HG03064 (cell line): ENCODE results near the gene FAM149A.

Source experiments
- ATAC-seq: cut with Tn5 transposase; IDR thresholded peaks from one replicate; pipeline ENCODE4 v1.9.1; 2021; ENCODE audit warnings: low read depth; ENCODE audit not compliant: unreplicated experiment

FAM149A gene

GRCh38 chr4:186151499-186151898, 47.0 kb downstream of the FAM149A start:
- no peak for ATAC-seq

- ATAC-seq, result no peak
Measured at GRCh38 chr4:186158021-186158813, 53.7 kb downstream of the FAM149A start.

- no peak for ATAC-seq
Measured at GRCh38 chr4:186158966-186159365, 54.5 kb downstream of the FAM149A start.

GRCh38 chr4:186159613-186160012, 55.1 kb downstream of the FAM149A start:
- ATAC-seq, result no peak

- peak; percentile 99 for ATAC-seq
Measured at GRCh38 chr4:186161138-186161537, 56.6 kb downstream of the FAM149A start.

- no peak for ATAC-seq
Measured at GRCh38 chr4:186166852-186167512, 62.5 kb downstream of the FAM149A start.

- no peak for ATAC-seq
Measured at GRCh38 chr4:186167605-186168004, 63.1 kb downstream of the FAM149A start.

GRCh38 chr4:186168750-186169149, 64.2 kb downstream of the FAM149A start:
- no peak for ATAC-seq

- ATAC-seq, result no peak
Measured at GRCh38 chr4:186169333-186169944, 64.9 kb downstream of the FAM149A start.

- ATAC-seq, result no peak
Measured at GRCh38 chr4:186169945-186170802, 65.7 kb downstream of the FAM149A start.

GRCh38 chr4:186170966-186171365, 66.5 kb downstream of the FAM149A start:
- ATAC-seq, result no peak

- ATAC-seq, result no peak
Measured at GRCh38 chr4:186172546-186172945, 68.0 kb downstream of the FAM149A start.

GRCh38 chr4:186188107-186188506, 83.6 kb downstream of the FAM149A start:
- no peak for ATAC-seq

- ATAC-seq, result no peak
Measured at GRCh38 chr4:186189656-186190055, 85.2 kb downstream of the FAM149A start.

- peak; percentile 32 for ATAC-seq
Measured at GRCh38 chr4:186190581-186191199, 86.2 kb downstream of the FAM149A start.

GRCh38 chr4:186191200-186192065, 86.9 kb downstream of the FAM149A start, which contains the start of gene CYP4V2:
CYP4V2 (plus strand) TSS chr4:186191567; CDS start chr4:186191824, 257 bp downstream.
- peak; percentile 87 for ATAC-seq

GRCh38 chr4:186192066-186192612, 87.6 kb downstream of the FAM149A start:
- peak; percentile 12 for ATAC-seq

GRCh38 chr4:186193851-186194250, 89.3 kb downstream of the FAM149A start:
- ATAC-seq, result no peak

- ATAC-seq, result no peak
Measured at GRCh38 chr4:186196063-186196462, 91.6 kb downstream of the FAM149A start.
